ENCODE data around the gene KLF3. TPM values are rescaled to one million over a fixed set of nuclear protein-coding genes. Genes with fewer than 3 reads are reported as not detected.

Gene KLF3
- total RNA-seq, 1 experiment from 2014 or later, result 14.6 TPM

DNA sequence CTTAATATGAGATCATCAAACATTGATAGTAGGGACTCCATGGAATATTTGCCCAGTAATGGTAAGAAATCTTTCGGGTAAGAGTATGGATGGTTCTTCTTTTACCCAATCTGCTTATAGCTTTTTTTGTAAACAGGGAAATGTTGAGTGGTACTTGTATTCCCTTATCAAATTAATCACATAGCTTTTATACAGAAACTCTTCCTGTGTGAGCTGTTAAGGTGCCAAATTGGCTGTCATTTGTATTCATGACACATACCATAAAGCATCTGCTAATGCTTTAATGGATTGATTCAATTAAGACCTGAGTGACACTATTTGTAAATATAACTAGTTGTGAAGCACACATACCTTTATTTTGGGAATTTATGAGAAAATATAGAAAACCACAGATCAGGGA, 34.2 kb downstream of the KLF3 start:
- no peaks in the 10 kb centered on the region for H3K4me1 ChIP-seq (ENCODE audit: insufficient read depth, low read length)
- no peak overlapping the region for H3K4me2 ChIP-seq (ENCODE audit: low read length)
- H4K20me1 ChIP-seq (ENCODE audit: low read length), result no peaks in the 10 kb centered on the region
- H3K27me3 ChIP-seq (ENCODE audit: low read length), result no peaks in the 10 kb centered on the region
- ChIA-PET CTCF (no interaction called here), POLR2A (ENCODE audit: unreplicated experiment) (interaction anchor here (0.7 kb wide), 1 partner anchor 102 kb away, joined by 5 read pairs; no protein-coding TSS in a partner anchor)
- H3F3A ChIP-seq (ENCODE audit: low read length, unreplicated experiment), result no peaks in the 10 kb centered on the region
- H3K9me2 ChIP-seq (replicated peaks; ENCODE audit: low read length), result no peaks in the 10 kb centered on the region
- H3K9ac ChIP-seq (ENCODE audit: low read length), result no peak overlapping the region
- DNase-seq (no peak), ATAC-seq (no peak)
- no peak overlapping the region for H2AFZ ChIP-seq (ENCODE audit: low read length)
- H3K36me3 ChIP-seq (ENCODE audit: low read depth, low read length), result peaks cover 45% of the 10 kb centered on the region
- H3K79me2 ChIP-seq (ENCODE audit: low read length), result no peaks in the 10 kb centered on the region
- intact Hi-C loops (cut with micrococcal nuclease), result no loop called here
- no peaks in the 10 kb centered on the region for H3K9me3 ChIP-seq (ENCODE audit: low read length)
- no peak overlapping the region for H3K27ac ChIP-seq (ENCODE audit: low read length)
- TF ChIP-seq EZH2phosphoT487 (IDR thresholded peaks at IDR 0.05; ENCODE audit: borderline replicate concordance, low read length), result no peak
- TF ChIP-seq EZH2 (IDR thresholded peaks at IDR 0.05; ENCODE audit: low read length, unreplicated experiment), result no peak
- TF ChIP-seq CTCF (conservative IDR thresholded peaks at IDR 0.05; ENCODE audit: low read depth, low read length), result no peak
- no TSS peak for BruUV-seq (replicated peaks)
- no peak overlapping the region for H3K4me3 ChIP-seq (ENCODE audit: low read length)

DNA sequence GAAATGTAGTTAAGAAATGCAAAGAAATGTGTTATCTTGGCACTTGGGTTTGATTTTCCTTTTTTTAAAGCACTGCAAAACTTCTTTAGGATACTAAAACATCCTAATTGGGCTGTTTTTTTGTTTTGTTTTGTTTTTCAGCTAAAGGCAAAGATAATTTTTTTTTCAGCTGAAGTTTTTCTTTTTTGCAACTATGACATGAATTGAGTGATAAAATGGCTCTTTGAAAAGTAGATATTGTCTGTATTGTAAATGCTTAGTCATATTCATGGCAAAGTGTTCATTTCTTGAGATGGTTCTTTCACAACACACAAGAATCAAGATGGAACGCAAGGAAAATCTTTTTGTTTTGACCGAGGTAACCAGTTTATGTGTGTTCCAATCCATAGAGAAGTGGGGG, 35.1 kb downstream of the KLF3 start:
- no TSS peak for BruUV-seq (replicated peaks)
- no peak for ATAC-seq
- ChIA-PET POLR2A (ENCODE audit: unreplicated experiment) (no interaction called here), CTCF (no interaction called here)
- H3F3A ChIP-seq (ENCODE audit: low read length, unreplicated experiment), result no peaks in the 10 kb centered on the region
- TF ChIP-seq EZH2phosphoT487 (IDR thresholded peaks at IDR 0.05; ENCODE audit: borderline replicate concordance, low read length) (no peak), EZH2 (IDR thresholded peaks at IDR 0.05; ENCODE audit: low read length, unreplicated experiment) (no peak), CTCF (conservative IDR thresholded peaks at IDR 0.05; ENCODE audit: low read depth, low read length) (no peak)
- no peaks in the 10 kb centered on the region for H4K20me1 ChIP-seq (ENCODE audit: low read length)
- H2AFZ ChIP-seq (ENCODE audit: low read length), result no peak overlapping the region
- DNase-seq, result no peak
- no peak overlapping the region for H3K9ac ChIP-seq (ENCODE audit: low read length)
- intact Hi-C loops (cut with micrococcal nuclease), result no loop called here
- H3K9me2 ChIP-seq (replicated peaks; ENCODE audit: low read length), result no peaks in the 10 kb centered on the region
- no peaks in the 10 kb centered on the region for H3K27me3 ChIP-seq (ENCODE audit: low read length)
- H3K9me3 ChIP-seq (ENCODE audit: low read length), result no peaks in the 10 kb centered on the region
- no peak overlapping the region for H3K4me2 ChIP-seq (ENCODE audit: low read length)
- peaks cover 38% of the 10 kb centered on the region for H3K36me3 ChIP-seq (ENCODE audit: low read depth, low read length)
- H3K27ac ChIP-seq (ENCODE audit: low read length), result no peak overlapping the region
- no peaks in the 10 kb centered on the region for H3K79me2 ChIP-seq (ENCODE audit: low read length)
- no peaks in the 10 kb centered on the region for H3K4me1 ChIP-seq (ENCODE audit: insufficient read depth, low read length)
- no peak overlapping the region for H3K4me3 ChIP-seq (ENCODE audit: low read length)

- no peak overlapping the region for H3K27ac ChIP-seq (ENCODE audit: low read length)
- no peak overlapping the region for H3K4me3 ChIP-seq (ENCODE audit: low read length)
- no peak for ATAC-seq
- intact Hi-C loops (cut with micrococcal nuclease), result no loop called here
- H3K36me3 ChIP-seq (ENCODE audit: low read depth, low read length), result peaks cover 1% of the 10 kb centered on the region; the same call in 1 of the 2 replicates
- H4K20me1 ChIP-seq (ENCODE audit: low read length), result no peaks in the 10 kb centered on the region
- no peaks in the 10 kb centered on the region for H3K9me2 ChIP-seq (replicated peaks; ENCODE audit: low read length)
- ChIA-PET CTCF (no interaction called here), POLR2A (ENCODE audit: unreplicated experiment) (no interaction called here)
- no peak for DNase-seq
- no peaks in the 10 kb centered on the region for H3K27me3 ChIP-seq (ENCODE audit: low read length)
- H3K4me1 ChIP-seq (ENCODE audit: insufficient read depth, low read length), result no peaks in the 10 kb centered on the region
- no peaks in the 10 kb centered on the region for H3F3A ChIP-seq (ENCODE audit: low read length, unreplicated experiment)
- no peak overlapping the region for H3K9ac ChIP-seq (ENCODE audit: low read length)
- no TSS peak for BruUV-seq (replicated peaks)
- H2AFZ ChIP-seq (ENCODE audit: low read length), result no peak overlapping the region
- H3K4me2 ChIP-seq (ENCODE audit: low read length), result no peak overlapping the region
- no peaks in the 10 kb centered on the region for H3K79me2 ChIP-seq (ENCODE audit: low read length)
- TF ChIP-seq EZH2 (IDR thresholded peaks at IDR 0.05; ENCODE audit: low read length, unreplicated experiment), result no peak
- TF ChIP-seq CTCF (conservative IDR thresholded peaks at IDR 0.05; ENCODE audit: low read depth, low read length), result no peak
- no peak for TF ChIP-seq EZH2phosphoT487 (IDR thresholded peaks at IDR 0.05; ENCODE audit: borderline replicate concordance, low read length)
- no peaks in the 10 kb centered on the region for H3K9me3 ChIP-seq (ENCODE audit: low read length)
These were observed 39.6 kb downstream of the KLF3 start for GRCh38 chr4:38703635-38704034.
